CD4-positive, alpha-beta T cell (primary cell): ENCODE measurements around the gene FRMD3. TPM values are rescaled to one million over a fixed set of nuclear protein-coding genes. Genes with fewer than 3 reads are reported as not detected.

Experiments used
- ATAC-seq: fragments of 200-7000 bp; cut with Tn5 transposase; one replicate; pipeline ENCODE4 v1.10.0; 2022; ENCODE audit warnings: mild to moderate bottlenecking; ENCODE audit not compliant: poor library complexity
- CTCF ChIA-PET: fragments of 350-600 bp; sonication (Branson Sonifier 250); formaldehyde crosslinking; loops from one replicate; lab custom pipeline; 2021; ENCODE audit warnings: antibody characterized with exemption, inconsistent platforms; lab: Charles Lee
- POLR2A ChIA-PET: fragments of 350-600 bp; sonication (Branson Sonifier 250); formaldehyde crosslinking; loops from one replicate; lab custom pipeline; 2021; ENCODE audit warnings: antibody characterized with exemption, inconsistent platforms; lab: Charles Lee
- DNase-seq, 14 experiments: peaks; one replicate each; pipeline ENCODE4 v3.0.0-alpha.2; 2013 to 2020; ENCODE audit warnings: mixed read lengths in 2 of 14
- H3K27ac ChIP-seq, 2 donors: one replicate each; pipeline versions ENCODE4 v1.5.1 to v1.7.0; 2013; ENCODE audit warnings: low read length in 2 of 2, low read depth in 1 of 2, mild to moderate bottlenecking in 1 of 2
- H3K27me3 ChIP-seq, 2 experiments: 1 replicate in 1 of 2; 2 replicates in 1 of 2; pipeline versions ENCODE4 v1.6.1 to v1.7.0; 2013; ENCODE audit warnings: low read length in 2 of 2, control low read depth in 1 of 2, mild to moderate bottlenecking in 1 of 2, moderate library complexity in 1 of 2; ENCODE audit not compliant: insufficient read depth in 2 of 2, control insufficient read depth in 1 of 2
- H3K36me3 ChIP-seq: one replicate; pipeline ENCODE4 v1.6.1; 2013; ENCODE audit warnings: low read length, control low read depth; ENCODE audit not compliant: insufficient read depth
- H3K4me1 ChIP-seq: one replicate; pipeline ENCODE4 v1.6.1; 2013; ENCODE audit warnings: low read length, control low read depth; ENCODE audit not compliant: insufficient read depth
- H3K4me3 ChIP-seq: one replicate; pipeline ENCODE4 v1.5.1; 2013; ENCODE audit warnings: mild to moderate bottlenecking, low read length, moderate library complexity
- H3K9me3 ChIP-seq, 2 experiments: 1 replicate in 1 of 2; 2 replicates in 1 of 2; pipeline versions ENCODE4 v1.6.1 to v1.7.0; 2013; ENCODE audit warnings: low read length in 2 of 2, mild to moderate bottlenecking in 2 of 2, control low read depth in 1 of 2, moderate library complexity in 1 of 2; ENCODE audit not compliant: control insufficient read depth in 1 of 2, insufficient read depth in 1 of 2
- H3K27ac Mint-ChIP-seq: one replicate; pipeline ENCODE4 v1.8.0; 2020; ENCODE audit warnings: mixed read lengths
- H3K27me3 Mint-ChIP-seq: one replicate; pipeline ENCODE4 v1.8.0; 2021; ENCODE audit warnings: mixed read lengths
- H3K36me3 Mint-ChIP-seq: one replicate; pipeline ENCODE4 v1.8.0; 2021; ENCODE audit warnings: low read depth, mixed read lengths
- H3K4me1 Mint-ChIP-seq: one replicate; pipeline ENCODE4 v1.8.0; 2021; ENCODE audit warnings: low read depth, mixed read lengths
- H3K4me3 Mint-ChIP-seq: one replicate; pipeline ENCODE4 v1.8.0; 2020; ENCODE audit warnings: mild to moderate bottlenecking, mixed read lengths
- H3K9me3 Mint-ChIP-seq: one replicate; pipeline ENCODE4 v1.8.0; 2020; ENCODE audit warnings: mixed read lengths
- CTCF ChIP-seq: fragments of 200-600 bp; IDR thresholded peaks from one replicate; pipeline ENCODE4 v1.8.0; 2022; ENCODE audit warnings: antibody characterized with exemption, mild to moderate bottlenecking
- intact Hi-C, 2 experiments: fragments of 100-400 bp; cut with DNase I in 1 of 2; cut with micrococcal nuclease in 1 of 2; formaldehyde crosslinking; loops; one replicate each; pipeline versions ENCODE4 v1.15.1 to v1.9.0; 2023 to 2025; cut with DNase I, micrococcal nuclease
- total RNA-seq, 174 experiments: library from RNA in 2 of 174; stranded (reverse) in 2 of 174; gene quantifications; one replicate each; pipeline ENCODE4 v1.2.3 and lab custom pipeline; 2021 to 2026

The FRMD3 gene
- total RNA-seq, 2 experiments from 2014 or later: 0.53 to 1.0 TPM

GRCh38 chr9:83533296-83533695 lies 4.9 kb downstream of the FRMD3 start:
- Histone ChIP-seq H3K27ac (no peak overlapping the region), H3K27me3 (peaks cover 7 to 20% of the 10 kb centered on the region in 2 experiments), H3K9me3 (peaks cover 0 to 9% of the 10 kb centered on the region in 2 experiments), H3K4me1 (no peaks in the 10 kb centered on the region), H3K36me3 (no peaks in the 10 kb centered on the region), H3K4me3 (no peak overlapping the region)
- peaks cover 3% of the 10 kb centered on the region for H3K9me3 Mint-ChIP-seq
- ChIA-PET POLR2A (no interaction called here), CTCF (no interaction called here)
- DNase-seq (no peak), ATAC-seq (no peak)
- no peak overlapping the region for H3K4me3 Mint-ChIP-seq
- H3K27me3 Mint-ChIP-seq: peaks cover 16% of the 10 kb centered on the region
- TF ChIP-seq CTCF: no peak
- H3K4me1 Mint-ChIP-seq: no peaks in the 10 kb centered on the region
- no peak overlapping the region for H3K27ac Mint-ChIP-seq
- no peaks in the 10 kb centered on the region for H3K36me3 Mint-ChIP-seq
- intact Hi-C loops: no loop called here

- TF ChIP-seq CTCF: no peak
- Histone ChIP-seq H3K36me3 (no peaks in the 10 kb centered on the region), H3K9me3 (no peaks in the 10 kb centered on the region), H3K27ac (no peak overlapping the region), H3K4me3 (no peak overlapping the region), H3K27me3 (no peaks in the 10 kb centered on the region), H3K4me1 (no peaks in the 10 kb centered on the region)
- H3K27me3 Mint-ChIP-seq: no peaks in the 10 kb centered on the region
- no peak overlapping the region for H3K27ac Mint-ChIP-seq
- ATAC-seq (no peak), DNase-seq (no peak)
- no peaks in the 10 kb centered on the region for H3K36me3 Mint-ChIP-seq
- intact Hi-C loops: no loop called here
- ChIA-PET CTCF (no interaction called here), POLR2A (no interaction called here)
- peaks cover 3% of the 10 kb centered on the region for H3K9me3 Mint-ChIP-seq
- no peak overlapping the region for H3K4me3 Mint-ChIP-seq
- no peaks in the 10 kb centered on the region for H3K4me1 Mint-ChIP-seq
These were observed 11.3 kb downstream of the FRMD3 start for GRCh38 chr9:83526901-83527300.

GRCh38 chr9:83526211-83526610 lies 12.0 kb downstream of the FRMD3 start:
- Histone ChIP-seq H3K36me3 (no peaks in the 10 kb centered on the region), H3K27me3 (no peaks in the 10 kb centered on the region), H3K9me3 (no peaks in the 10 kb centered on the region), H3K4me3 (no peak overlapping the region), H3K27ac (no peak overlapping the region), H3K4me1 (no peaks in the 10 kb centered on the region)
- intact Hi-C loops: no loop called here
- ChIA-PET CTCF (no interaction called here), POLR2A (no interaction called here)
- no peak overlapping the region for H3K27ac Mint-ChIP-seq
- no peaks in the 10 kb centered on the region for H3K36me3 Mint-ChIP-seq
- DNase-seq (no peak), ATAC-seq (no peak)
- H3K4me3 Mint-ChIP-seq: no peak overlapping the region
- H3K9me3 Mint-ChIP-seq: peaks cover 3% of the 10 kb centered on the region
- H3K4me1 Mint-ChIP-seq: no peaks in the 10 kb centered on the region
- TF ChIP-seq CTCF: no peak
- no peaks in the 10 kb centered on the region for H3K27me3 Mint-ChIP-seq
